GM18498 (cell line): ENCODE results near the gene NT5E.
"Not testable (repeated sequence)": the region's sequence is repeated elsewhere in the genome, so short reads cannot be mapped to it uniquely, and the experiment has no call there.

Source experiments
- ATAC-seq: cut with Tn5 transposase; IDR thresholded peaks from one replicate; pipeline ENCODE4 v1.9.1; 2021; ENCODE audit warnings: mild to moderate bottlenecking, moderate library complexity; ENCODE audit not compliant: unreplicated experiment

The NT5E gene

GRCh38 chr6:85449818-85450759 is at the start of gene NT5E:
Gene NT5E (plus strand): TSS chr6:85450083. CDS start chr6:85450140, 57 bp downstream.
- peak; percentile 87 for ATAC-seq

GRCh38 chr6:85400331-85400730 is 49.6 kb upstream of the NT5E start:
- ATAC-seq, result no peak

GRCh38 chr6:85401186-85402021 is 48.5 kb upstream of the NT5E start:
- ATAC-seq, result no peak

- no peak for ATAC-seq
Measured at GRCh38 chr6:85402071-85402470, 47.8 kb upstream of the NT5E start.

- ATAC-seq, result no peak
Measured at GRCh38 chr6:85402922-85403321, 47.0 kb upstream of the NT5E start.

- no peak for ATAC-seq
Measured at GRCh38 chr6:85403331-85404015, 46.4 kb upstream of the NT5E start.

- not testable (repeated sequence) for ATAC-seq
Measured at GRCh38 chr6:85404016-85404563, 45.8 kb upstream of the NT5E start.

- ATAC-seq, result no peak
Measured at GRCh38 chr6:85404564-85405174, 45.2 kb upstream of the NT5E start.

- ATAC-seq, result peak; percentile 61
Measured at GRCh38 chr6:85405175-85405852, 44.6 kb upstream of the NT5E start.

- ATAC-seq, result no peak
Measured at GRCh38 chr6:85405853-85406198, 44.1 kb upstream of the NT5E start.

GRCh38 chr6:85406641-85407075 is 43.2 kb upstream of the NT5E start:
- no peak for ATAC-seq

- no peak for ATAC-seq
Measured at GRCh38 chr6:85408039-85408438, 41.8 kb upstream of the NT5E start.

GRCh38 chr6:85412911-85413430 is 36.9 kb upstream of the NT5E start:
- ATAC-seq, result no peak

- no peak for ATAC-seq
Measured at GRCh38 chr6:85416049-85416448, 33.8 kb upstream of the NT5E start.

GRCh38 chr6:85416766-85417165 is 33.1 kb upstream of the NT5E start:
- ATAC-seq, result no peak

- no peak for ATAC-seq
Measured at GRCh38 chr6:85417336-85417735, 32.5 kb upstream of the NT5E start.

- no peak for ATAC-seq
Measured at GRCh38 chr6:85418059-85418458, 31.8 kb upstream of the NT5E start.

GRCh38 chr6:85419046-85419759 is 30.7 kb upstream of the NT5E start:
- peak; percentile 82 for ATAC-seq

GRCh38 chr6:85420551-85420950 is 29.3 kb upstream of the NT5E start:
- no peak for ATAC-seq
